Stimulated activated CD4-positive, alpha-beta T cell treated with anti-CD3 and anti-CD28 coated beads, Interleukin-2, amount 100 ng/mL, for 4 hours (primary cell): ENCODE measurements around the gene IL12RB1.
"Not testable (repeated sequence)": the region's sequence is repeated elsewhere in the genome, so short reads cannot be mapped to it uniquely, and the experiment has no call there.

Experiments
- DNase-seq: peaks from one replicate; pipeline ENCODE4 v3.0.0-alpha.2; 2020; ENCODE audit warnings: low read depth

Gene IL12RB1

GRCh38 chr19:18110609-18111232, 24.0 kb upstream of the IL12RB1 start:
- no peak for DNase-seq

GRCh38 chr19:18109733-18110608, 23.2 kb upstream of the IL12RB1 start:
- no peak for DNase-seq

- no peak for DNase-seq
Observed at GRCh38 chr19:18109341-18109732, 22.6 kb upstream of the IL12RB1 start.

GRCh38 chr19:18108897-18109296, 22.2 kb upstream of the IL12RB1 start:
- DNase-seq, result no peak

- no peak for DNase-seq
Observed at GRCh38 chr19:18107235-18107634, 20.5 kb upstream of the IL12RB1 start.

GRCh38 chr19:18105259-18105658, 18.5 kb upstream of the IL12RB1 start:
- not testable (repeated sequence) for DNase-seq

- no peak for DNase-seq
Observed at GRCh38 chr19:18104793-18105131, 18.0 kb upstream of the IL12RB1 start.

- no peak for DNase-seq
Observed at GRCh38 chr19:18102916-18103542, 16.3 kb upstream of the IL12RB1 start.

GRCh38 chr19:18101268-18101667, 14.5 kb upstream of the IL12RB1 start:
- no peak for DNase-seq

- DNase-seq, result no peak
Observed at GRCh38 chr19:18100710-18101109, 14.0 kb upstream of the IL12RB1 start.

- no peak for DNase-seq
Observed at GRCh38 chr19:18099623-18099995, 12.9 kb upstream of the IL12RB1 start.

GRCh38 chr19:18098891-18099622, 12.3 kb upstream of the IL12RB1 start:
- DNase-seq, result no peak

GRCh38 chr19:18097993-18098890, 11.5 kb upstream of the IL12RB1 start:
- no peak for DNase-seq

GRCh38 chr19:18097217-18097992, 10.7 kb upstream of the IL12RB1 start, which contains the start of gene MAST3:
Gene MAST3, plus strand, starts transcription at chr19:18097778. Its CDS starts 15 bp downstream, at chr19:18097793.
- peak; percentile 84 for DNase-seq

- no peak for DNase-seq
Observed at GRCh38 chr19:18096258-18096657, 9.5 kb upstream of the IL12RB1 start.

- DNase-seq, result no peak
Observed at GRCh38 chr19:18093439-18094161, 6.9 kb upstream of the IL12RB1 start.

GRCh38 chr19:18091217-18091608, 4.5 kb upstream of the IL12RB1 start:
- DNase-seq, result peak; percentile 85

- no peak for DNase-seq
Observed at GRCh38 chr19:18090545-18091216, 3.9 kb upstream of the IL12RB1 start.

- DNase-seq, result no peak
Observed at GRCh38 chr19:18089726-18090125, 3.0 kb upstream of the IL12RB1 start.
